ENCODE measurements around the gene PHACTR3. TPM values are rescaled to one million over a fixed set of nuclear protein-coding genes. Genes with fewer than 3 reads are reported as not detected.

PHACTR3 gene
- total RNA-seq, 1 experiment from 2014 or later: 0.10 TPM

DNA sequence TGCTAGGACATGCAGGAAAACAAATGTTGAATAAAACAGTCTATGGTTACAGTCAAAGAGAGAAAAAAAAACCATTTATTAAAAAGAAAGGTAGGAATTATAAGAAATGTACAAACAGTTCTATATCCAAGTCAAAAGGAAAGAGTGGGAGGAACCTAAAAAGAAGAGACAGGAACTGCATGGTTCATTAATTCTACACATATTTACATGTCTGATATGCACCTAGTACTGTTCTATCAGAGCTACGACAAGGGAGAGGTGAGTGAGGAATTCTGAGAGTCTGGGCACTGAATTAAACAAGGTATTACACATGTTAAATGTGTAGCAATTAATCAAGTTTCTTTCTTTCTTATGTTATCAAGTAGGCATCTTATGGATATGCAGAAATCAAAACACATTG is 287.2 kb downstream of the PHACTR3 start:
- Histone ChIP-seq H3K36me3 (ENCODE audit: control insufficient read depth, insufficient read depth, low read length) (peaks cover 34% of the 10 kb centered on the region), H3K4me1 (ENCODE audit: control insufficient read depth, insufficient read depth, low read length) (no peaks in the 10 kb centered on the region), H3K27me3 (ENCODE audit: control insufficient read depth, insufficient read depth, low read length) (no peaks in the 10 kb centered on the region), H3K4me3 (ENCODE audit: low read depth in 2 of 2, low read length in 2 of 2) (no peak overlapping the region), H3K27ac (ENCODE audit: low read length) (no peak overlapping the region), H3K9me3 (ENCODE audit: control insufficient read depth, insufficient read depth, low read depth, low read length) (no peaks in the 10 kb centered on the region)
- POLR2A ChIA-PET: no interaction called here
- no peak for TF ChIP-seq POLR2AphosphoS5 (IDR thresholded peaks at IDR 0.05; ENCODE audit: low read depth, low read length)
- TF ChIP-seq, protein P1, sequence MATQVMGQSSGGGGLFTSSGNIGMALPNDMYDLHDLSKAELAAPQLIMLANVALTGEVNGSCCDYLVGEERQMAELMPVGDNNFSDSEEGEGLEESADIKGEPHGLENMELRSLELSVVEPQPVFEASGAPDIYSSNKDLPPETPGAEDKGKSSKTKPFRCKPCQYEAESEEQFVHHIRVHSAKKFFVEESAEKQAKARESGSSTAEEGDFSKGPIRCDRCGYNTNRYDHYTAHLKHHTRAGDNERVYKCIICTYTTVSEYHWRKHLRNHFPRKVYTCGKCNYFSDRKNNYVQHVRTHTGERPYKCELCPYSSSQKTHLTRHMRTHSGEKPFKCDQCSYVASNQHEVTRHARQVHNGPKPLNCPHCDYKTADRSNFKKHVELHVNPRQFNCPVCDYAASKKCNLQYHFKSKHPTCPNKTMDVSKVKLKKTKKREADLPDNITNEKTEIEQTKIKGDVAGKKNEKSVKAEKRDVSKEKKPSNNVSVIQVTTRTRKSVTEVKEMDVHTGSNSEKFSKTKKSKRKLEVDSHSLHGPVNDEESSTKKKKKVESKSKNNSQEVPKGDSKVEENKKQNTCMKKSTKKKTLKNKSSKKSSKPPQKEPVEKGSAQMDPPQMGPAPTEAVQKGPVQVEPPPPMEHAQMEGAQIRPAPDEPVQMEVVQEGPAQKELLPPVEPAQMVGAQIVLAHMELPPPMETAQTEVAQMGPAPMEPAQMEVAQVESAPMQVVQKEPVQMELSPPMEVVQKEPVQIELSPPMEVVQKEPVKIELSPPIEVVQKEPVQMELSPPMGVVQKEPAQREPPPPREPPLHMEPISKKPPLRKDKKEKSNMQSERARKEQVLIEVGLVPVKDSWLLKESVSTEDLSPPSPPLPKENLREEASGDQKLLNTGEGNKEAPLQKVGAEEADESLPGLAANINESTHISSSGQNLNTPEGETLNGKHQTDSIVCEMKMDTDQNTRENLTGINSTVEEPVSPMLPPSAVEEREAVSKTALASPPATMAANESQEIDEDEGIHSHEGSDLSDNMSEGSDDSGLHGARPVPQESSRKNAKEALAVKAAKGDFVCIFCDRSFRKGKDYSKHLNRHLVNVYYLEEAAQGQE (IDR thresholded peaks at IDR 0.05; ENCODE audit: insufficient read depth in 1 of 2, low read depth in 2 of 2, low read length in 1 of 2): no peak
- no peak for TF ChIP-seq SIN3A (IDR thresholded peaks at IDR 0.05; ENCODE audit: borderline replicate concordance, insufficient read depth, low read depth, low read length)
- TF ChIP-seq, protein P2, sequence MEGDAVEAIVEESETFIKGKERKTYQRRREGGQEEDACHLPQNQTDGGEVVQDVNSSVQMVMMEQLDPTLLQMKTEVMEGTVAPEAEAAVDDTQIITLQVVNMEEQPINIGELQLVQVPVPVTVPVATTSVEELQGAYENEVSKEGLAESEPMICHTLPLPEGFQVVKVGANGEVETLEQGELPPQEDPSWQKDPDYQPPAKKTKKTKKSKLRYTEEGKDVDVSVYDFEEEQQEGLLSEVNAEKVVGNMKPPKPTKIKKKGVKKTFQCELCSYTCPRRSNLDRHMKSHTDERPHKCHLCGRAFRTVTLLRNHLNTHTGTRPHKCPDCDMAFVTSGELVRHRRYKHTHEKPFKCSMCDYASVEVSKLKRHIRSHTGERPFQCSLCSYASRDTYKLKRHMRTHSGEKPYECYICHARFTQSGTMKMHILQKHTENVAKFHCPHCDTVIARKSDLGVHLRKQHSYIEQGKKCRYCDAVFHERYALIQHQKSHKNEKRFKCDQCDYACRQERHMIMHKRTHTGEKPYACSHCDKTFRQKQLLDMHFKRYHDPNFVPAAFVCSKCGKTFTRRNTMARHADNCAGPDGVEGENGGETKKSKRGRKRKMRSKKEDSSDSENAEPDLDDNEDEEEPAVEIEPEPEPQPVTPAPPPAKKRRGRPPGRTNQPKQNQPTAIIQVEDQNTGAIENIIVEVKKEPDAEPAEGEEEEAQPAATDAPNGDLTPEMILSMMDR (IDR thresholded peaks at IDR 0.05): no peak
- no peak for TF ChIP-seq TCF7L2 (IDR thresholded peaks at IDR 0.05; ENCODE audit: low read depth, low read length)
- in situ Hi-C loops (cut with HindIII; ENCODE audit: low pct_unique_long_range_greater_than_20kb, low sequenced_read_pairs): no loop called here
- DNase-seq (ENCODE audit: low read depth, low spot score) (no peak), ATAC-seq (no peak)
- intact Hi-C loops (cut with micrococcal nuclease; ENCODE audit: unreplicated experiment): no loop called here
- CTCF ChIA-PET: no interaction called here
- BruUV-seq (replicated peaks): no TSS peak

DNA sequence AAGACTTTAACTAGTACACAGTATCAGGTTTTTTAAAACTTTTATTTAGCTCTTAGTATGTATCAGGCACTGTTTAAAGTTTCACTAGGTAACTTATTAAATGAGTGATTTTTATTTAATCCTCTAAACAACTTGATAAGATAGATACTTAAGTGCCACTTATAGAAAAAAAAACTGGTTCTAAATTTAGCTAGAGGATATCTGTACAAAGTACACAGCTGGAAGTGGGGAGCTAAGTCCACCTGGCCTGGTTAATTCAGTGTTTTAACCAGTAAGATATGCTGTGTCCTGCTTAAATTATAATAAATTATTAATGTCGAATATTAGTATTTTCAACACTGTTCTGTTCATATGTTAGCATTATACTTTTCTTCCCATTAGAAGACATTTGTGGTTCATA is 291.6 kb downstream of the PHACTR3 start:
- Histone ChIP-seq H3K36me3 (ENCODE audit: control insufficient read depth, insufficient read depth, low read length) (peaks cover 44% of the 10 kb centered on the region), H3K9me3 (ENCODE audit: control insufficient read depth, insufficient read depth, low read depth, low read length) (no peaks in the 10 kb centered on the region), H3K4me3 (ENCODE audit: low read depth in 2 of 2, low read length in 2 of 2) (no peak overlapping the region), H3K27me3 (ENCODE audit: control insufficient read depth, insufficient read depth, low read length) (no peaks in the 10 kb centered on the region), H3K4me1 (ENCODE audit: control insufficient read depth, insufficient read depth, low read length) (no peaks in the 10 kb centered on the region), H3K27ac (ENCODE audit: low read length) (no peak overlapping the region)
- intact Hi-C loops (cut with micrococcal nuclease; ENCODE audit: unreplicated experiment) (no loop called here), in situ Hi-C loops (cut with HindIII; ENCODE audit: low pct_unique_long_range_greater_than_20kb, low sequenced_read_pairs) (no loop called here)
- no TSS peak for BruUV-seq (replicated peaks)
- DNase-seq (ENCODE audit: low read depth, low spot score) (no peak), ATAC-seq (no peak)
- TF ChIP-seq, protein P2 (IDR thresholded peaks at IDR 0.05): no peak
- TF ChIP-seq POLR2AphosphoS5 (IDR thresholded peaks at IDR 0.05; ENCODE audit: low read depth, low read length) (no peak), TCF7L2 (IDR thresholded peaks at IDR 0.05; ENCODE audit: low read depth, low read length) (no peak), SIN3A (IDR thresholded peaks at IDR 0.05; ENCODE audit: borderline replicate concordance, insufficient read depth, low read depth, low read length) (no peak)
- TF ChIP-seq, protein P1 (IDR thresholded peaks at IDR 0.05; ENCODE audit: insufficient read depth in 1 of 2, low read depth in 2 of 2, low read length in 1 of 2): no peak
- POLR2A ChIA-PET: no interaction called here
- CTCF ChIA-PET: no interaction called here
